ENCODE data around the gene CYREN.

- TF ChIP-seq EP300 (IDR thresholded peaks at IDR 0.05) (peak in 3 of 4 donors; percentile 29 to 96 (median 85)), POLR2A (IDR thresholded peaks at IDR 0.05) (peak in 1 of 2 donors; percentile 37), CTCF (IDR thresholded peaks at IDR 0.05) (no peak)
Observed at GRCh38 chr7:135147899-135148721, 22.4 kb downstream of the CYREN start, which contains the start of gene TMEM140.

Data from sigmoid colon (tissue), 4 donors.